ES-I3 (cell line): ENCODE measurements around the gene GCNT2.
"Not testable (repeated sequence)": the region's sequence is repeated elsewhere in the genome, so short reads cannot be mapped to it uniquely, and the experiment has no call there.

Experiments used
- H3K36me3 ChIP-seq: 2 replicates; pipeline ENCODE4 v1.6.1; 2013; ENCODE audit warnings: mild to moderate bottlenecking, low read length, control low read depth, moderate library complexity; ENCODE audit not compliant: insufficient read depth
- H3K4me1 ChIP-seq: 2 replicates; pipeline ENCODE4 v1.6.1; 2013; ENCODE audit warnings: mild to moderate bottlenecking, control low read depth, low read length; ENCODE audit not compliant: insufficient read depth
- H3K9ac ChIP-seq: 2 replicates; pipeline ENCODE4 v1.6.1; 2013; ENCODE audit warnings: low read depth, mild to moderate bottlenecking, low read length, moderate library complexity
- H3K9me3 ChIP-seq: 2 replicates; pipeline ENCODE4 v1.6.1; 2013; ENCODE audit warnings: mild to moderate bottlenecking, low read length, moderate library complexity; ENCODE audit not compliant: control insufficient read depth, insufficient read depth

The GCNT2 gene

GRCh38 chr6:10612161-10612560, 91.0 kb downstream of the GCNT2 start:
- peaks cover 6% of the 10 kb centered on the region for H3K4me1 ChIP-seq
- no peaks in the 10 kb centered on the region for H3K36me3 ChIP-seq
- peaks cover 6% of the 10 kb centered on the region for H3K9me3 ChIP-seq
- no peak overlapping the region for H3K9ac ChIP-seq

- Histone ChIP-seq H3K9ac (no peak overlapping the region), H3K4me1 (peaks cover 6% of the 10 kb centered on the region), H3K9me3 (peaks cover 6% of the 10 kb centered on the region), H3K36me3 (no peaks in the 10 kb centered on the region)
Observed at GRCh38 chr6:10613077-10613476, 91.9 kb downstream of the GCNT2 start.

DNA sequence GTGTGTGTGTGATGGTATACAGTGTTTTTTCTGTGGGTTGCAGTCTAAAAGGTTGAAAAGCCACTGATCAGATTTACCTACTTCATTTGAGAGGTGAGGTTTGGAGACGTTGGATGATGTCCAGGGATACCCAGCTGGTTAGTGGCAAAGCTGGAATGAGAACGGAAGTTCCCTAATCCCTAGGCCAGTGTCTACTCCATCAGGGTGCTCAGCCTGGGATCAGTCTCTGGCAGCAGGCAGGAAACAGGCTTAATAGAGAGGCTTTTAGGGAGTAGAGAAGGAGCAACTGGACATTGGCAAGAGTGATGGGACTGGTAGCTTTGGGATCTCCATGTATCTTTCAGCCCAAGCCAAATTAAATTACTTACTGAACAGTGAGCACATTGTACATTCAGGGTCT, 92.6 kb downstream of the GCNT2 start:
- Histone ChIP-seq H3K9me3 (peaks cover 6% of the 10 kb centered on the region), H3K36me3 (no peaks in the 10 kb centered on the region), H3K4me1 (peaks cover 6% of the 10 kb centered on the region), H3K9ac (no peak overlapping the region)

DNA sequence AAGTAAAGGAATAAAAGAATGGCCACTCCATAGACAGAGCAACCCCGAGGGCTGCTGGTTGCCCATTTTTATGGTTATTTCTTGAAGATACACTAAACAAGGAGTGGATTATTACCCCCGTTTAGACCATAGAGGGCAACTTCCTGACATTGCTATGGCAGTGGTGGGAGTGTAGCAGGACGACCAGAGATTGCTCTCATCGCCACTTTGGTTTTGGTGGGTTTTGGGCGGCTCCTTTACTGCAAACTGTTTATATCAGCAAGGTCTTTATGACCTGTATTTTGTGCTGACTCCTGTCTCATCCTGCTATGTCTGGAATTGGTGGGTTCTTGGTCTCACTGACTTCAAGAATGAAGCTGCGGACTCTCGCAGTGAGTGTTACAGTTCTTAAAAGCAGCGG, 94.5 kb downstream of the GCNT2 start:
- Histone ChIP-seq H3K36me3 (peaks cover under 1% of the 10 kb centered on the region; the same call in 1 of the 2 replicates), H3K9me3 (no peaks in the 10 kb centered on the region), H3K4me1 (peaks cover 6% of the 10 kb centered on the region), H3K9ac (no peak overlapping the region)

- H3K9ac ChIP-seq, H3K36me3 ChIP-seq, H3K9me3 ChIP-seq, H3K4me1 ChIP-seq: not testable (repeated sequence)
Observed at GRCh38 chr6:10616266-10616665, 95.1 kb downstream of the GCNT2 start.

- Histone ChIP-seq H3K9me3 (no peaks in the 10 kb centered on the region), H3K36me3 (peaks cover 15% of the 10 kb centered on the region), H3K9ac (no peak overlapping the region), H3K4me1 (peaks cover 6% of the 10 kb centered on the region)
Observed at GRCh38 chr6:10617008-10617696, 96.0 kb downstream of the GCNT2 start.

- Histone ChIP-seq H3K4me1 (no peaks in the 10 kb centered on the region; the same call in none of the 2 replicates), H3K9me3 (no peaks in the 10 kb centered on the region), H3K9ac (no peak overlapping the region), H3K36me3 (peaks cover 20% of the 10 kb centered on the region)
Observed at GRCh38 chr6:10618409-10618808, 97.3 kb downstream of the GCNT2 start.

DNA sequence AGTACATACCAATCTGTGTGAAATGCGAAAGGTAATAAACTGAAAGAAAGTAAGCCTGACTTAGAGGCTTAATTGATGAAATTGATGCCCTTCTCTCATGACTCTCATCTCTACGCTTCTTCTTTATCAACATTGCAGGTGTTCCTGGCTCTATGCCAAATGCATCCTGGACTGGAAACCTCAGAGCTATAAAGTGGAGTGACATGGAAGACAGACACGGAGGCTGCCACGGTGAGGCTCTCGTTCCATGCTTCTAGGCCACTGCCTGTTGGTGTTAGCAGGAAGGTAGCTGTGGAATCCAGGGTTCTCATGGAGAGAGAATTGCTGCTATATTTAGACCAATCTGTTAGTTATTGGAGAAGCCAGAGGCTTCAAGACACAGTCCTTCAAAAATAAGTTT, 100.1 kb downstream of the GCNT2 start:
- Histone ChIP-seq H3K4me1 (no peaks in the 10 kb centered on the region; the same call in 1 of the 2 replicates), H3K36me3 (peaks cover 26% of the 10 kb centered on the region), H3K9ac (no peak overlapping the region), H3K9me3 (no peaks in the 10 kb centered on the region)

GRCh38 chr6:10621847-10622246, 100.7 kb downstream of the GCNT2 start:
- no peak overlapping the region for H3K9ac ChIP-seq
- H3K36me3 ChIP-seq, result peaks cover 26% of the 10 kb centered on the region

GRCh38 chr6:10624836-10625235, 103.7 kb downstream of the GCNT2 start:
- H3K36me3 ChIP-seq, result peaks cover 29% of the 10 kb centered on the region
- H3K9ac ChIP-seq, result no peak overlapping the region
- H3K4me1 ChIP-seq, result no peaks in the 10 kb centered on the region; the same call in 1 of the 2 replicates
- no peaks in the 10 kb centered on the region for H3K9me3 ChIP-seq

More at GRCh38 chr6:10621847-10622246, 100.7 kb downstream of the GCNT2 start:
- Histone ChIP-seq H3K4me1 (no peaks in the 10 kb centered on the region; the same call in 1 of the 2 replicates), H3K9me3 (no peaks in the 10 kb centered on the region)

DNA sequence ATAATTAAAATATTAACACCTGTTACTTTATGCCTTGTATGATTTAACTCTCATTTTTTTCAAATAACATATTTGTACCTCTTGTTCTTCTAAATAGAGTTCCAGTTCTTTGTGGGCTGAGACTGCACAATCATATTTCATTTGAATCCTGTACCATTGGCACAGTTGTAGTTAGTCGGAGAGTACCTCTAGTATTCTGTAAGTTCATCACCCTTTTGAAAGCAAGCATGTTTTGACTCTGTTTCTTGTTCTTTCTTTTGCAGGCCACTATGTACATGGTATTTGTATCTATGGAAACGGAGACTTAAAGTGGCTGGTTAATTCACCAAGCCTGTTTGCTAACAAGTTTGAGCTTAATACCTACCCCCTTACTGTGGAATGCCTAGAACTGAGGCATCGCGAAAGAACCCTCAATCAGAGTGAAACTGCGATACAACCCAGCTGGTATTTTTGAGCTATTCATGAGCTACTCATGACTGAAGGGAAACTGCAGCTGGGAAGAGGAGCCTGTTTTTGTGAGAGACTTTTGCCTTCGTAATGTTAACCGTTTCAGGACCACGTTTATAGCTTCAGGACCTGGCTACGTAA, 105.1 kb downstream of the GCNT2 start:
- Histone ChIP-seq H3K36me3 (peaks cover 23% of the 10 kb centered on the region), H3K9ac (no peak overlapping the region), H3K4me1 (no peaks in the 10 kb centered on the region), H3K9me3 (no peaks in the 10 kb centered on the region)

DNA sequence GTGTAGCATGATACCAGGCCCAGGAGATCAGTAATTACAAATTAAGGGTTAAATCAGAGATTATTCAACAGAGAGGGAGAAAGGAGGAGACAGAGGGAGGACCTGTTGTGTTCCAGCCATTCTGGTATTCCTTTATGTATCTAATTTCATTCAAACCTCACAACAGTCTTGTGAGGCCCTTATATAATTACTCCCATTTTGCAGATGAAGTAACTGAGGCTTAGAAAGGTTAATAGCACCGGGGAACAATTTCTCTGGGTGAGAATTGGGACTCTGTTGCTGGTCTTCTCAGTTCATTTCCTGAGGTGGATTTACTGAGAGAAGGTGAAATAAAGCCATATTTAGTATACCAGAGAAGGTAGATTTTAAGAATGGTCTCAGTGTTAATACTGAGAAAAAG, 106.6 kb downstream of the GCNT2 start:
- H3K9ac ChIP-seq, result no peak overlapping the region
- peaks cover 11% of the 10 kb centered on the region for H3K36me3 ChIP-seq
- H3K9me3 ChIP-seq, result no peaks in the 10 kb centered on the region
- no peaks in the 10 kb centered on the region for H3K4me1 ChIP-seq

GRCh38 chr6:10630178-10630577, 109.0 kb downstream of the GCNT2 start:
- Histone ChIP-seq H3K36me3 (peaks cover 4% of the 10 kb centered on the region; the same call in 1 of the 2 replicates), H3K4me1 (peaks cover 10% of the 10 kb centered on the region), H3K9me3 (no peaks in the 10 kb centered on the region), H3K9ac (no peak overlapping the region)

DNA sequence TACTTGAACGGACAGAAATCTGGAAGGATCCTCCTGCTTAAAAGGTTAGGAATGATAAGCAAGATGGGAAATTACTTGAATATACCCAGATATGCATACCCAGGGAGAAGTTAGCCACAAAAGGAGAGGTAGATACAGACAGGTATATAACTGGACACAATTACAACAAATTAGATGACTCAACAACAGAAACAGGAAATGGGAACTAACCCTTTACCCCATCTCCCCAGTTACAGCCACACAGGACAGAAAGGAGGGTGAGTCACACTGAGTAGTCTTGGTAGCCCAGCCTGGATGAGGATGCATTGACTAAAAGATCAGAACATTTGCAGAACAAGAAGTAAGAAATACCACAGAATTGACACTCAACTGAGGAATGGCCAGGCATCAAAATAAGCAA, 112.1 kb downstream of the GCNT2 start:
- Histone ChIP-seq H3K9me3 (peaks cover 4% of the 10 kb centered on the region), H3K4me1 (peaks cover 10% of the 10 kb centered on the region), H3K36me3 (no peaks in the 10 kb centered on the region), H3K9ac (no peak overlapping the region)

- H3K4me1 ChIP-seq, result peaks cover 8% of the 10 kb centered on the region
- H3K9ac ChIP-seq, result no peak overlapping the region
- peaks cover 4% of the 10 kb centered on the region for H3K9me3 ChIP-seq
- no peaks in the 10 kb centered on the region for H3K36me3 ChIP-seq
Observed at GRCh38 chr6:10640412-10640811, 119.3 kb downstream of the GCNT2 start.
